GM23338 (cell line): ENCODE results near the gene DDT. TPM values are rescaled to one million over a fixed set of nuclear protein-coding genes. Genes with fewer than 3 reads are reported as not detected.
A peak's percentile ranks its signal among the peaks of the same experiment; 100 is the strongest.
"Not testable (repeated sequence)": the region's sequence is repeated elsewhere in the genome, so short reads cannot be mapped to it uniquely, and the experiment has no call there.

Experiments
- ATAC-seq: fragments of 200-7000 bp; cut with Tn5 transposase; 3 replicates; pipeline ENCODE4 v1.9.1; 2020
- DNase-seq: peaks from one replicate; pipeline ENCODE4 v3.0.0-alpha.2; 2015; ENCODE audit warnings: low spot score
- H2AFZ ChIP-seq: fragments of 200-600 bp; sonication (generic); 2 replicates; pipeline ENCODE4 v1.8.0; 2016; ENCODE audit warnings: antibody characterized with exemption, mild to moderate bottlenecking, moderate library complexity
- H3F3A ChIP-seq: fragments of 200-600 bp; sonication (generic); replicated peaks from 2 replicates; pipeline ENCODE4 v1.8.0; 2017; ENCODE audit warnings: antibody characterized with exemption, mixed run types, low read depth
- H3K27ac ChIP-seq: fragments of 200-600 bp; sonication (generic); 2 replicates; pipeline ENCODE4 v1.6.1; 2016; ENCODE audit warnings: low read depth
- H3K27me3 ChIP-seq: fragments of 200-600 bp; sonication (generic); 2 replicates; pipeline ENCODE4 v1.8.0; 2016; ENCODE audit warnings: mild to moderate bottlenecking, mixed run types, moderate library complexity; ENCODE audit not compliant: insufficient read depth
- H3K36me3 ChIP-seq: fragments of 200-600 bp; sonication (generic); 2 replicates; pipeline ENCODE4 v1.8.0; 2016; ENCODE audit warnings: mild to moderate bottlenecking; ENCODE audit not compliant: insufficient read depth
- H3K4me1 ChIP-seq: fragments of 200-600 bp; sonication (generic); 2 replicates; pipeline ENCODE4 v1.8.0; 2016; ENCODE audit warnings: mild to moderate bottlenecking, moderate library complexity; ENCODE audit not compliant: insufficient read depth
- H3K4me2 ChIP-seq: fragments of 200-600 bp; sonication (generic); 2 replicates; pipeline ENCODE4 v1.7.1; 2017; ENCODE audit warnings: mixed run types
- H3K4me3 ChIP-seq: fragments of 200-600 bp; sonication (generic); 2 replicates; pipeline ENCODE4 v1.6.1; 2016; ENCODE audit warnings: mixed run types
- H3K79me2 ChIP-seq: fragments of 200-600 bp; sonication (generic); replicated peaks from 2 replicates; pipeline ENCODE4 v1.8.0; 2017; ENCODE audit warnings: mild to moderate bottlenecking; ENCODE audit not compliant: insufficient read depth
- H3K9me2 ChIP-seq: fragments of 200-600 bp; sonication (generic); 2 replicates; pipeline ENCODE4 v1.8.0; 2017; ENCODE audit not compliant: insufficient read depth
- H4K20me1 ChIP-seq: fragments of 200-600 bp; sonication (generic); replicated peaks from 2 replicates; pipeline ENCODE4 v1.8.0; 2017; ENCODE audit warnings: mild to moderate bottlenecking; ENCODE audit not compliant: insufficient read depth
- H3K27ac Mint-ChIP-seq: 2 replicates; pipeline ENCODE4 v1.8.0; 2020; ENCODE audit warnings: inconsistent platforms, mild to moderate bottlenecking, moderate library complexity, mixed read lengths
- H3K27me3 Mint-ChIP-seq: 3 replicates; pipeline ENCODE4 v1.8.0; 2022; ENCODE audit warnings: low read depth, mild to moderate bottlenecking, moderate library complexity, mixed read lengths, inconsistent platforms; ENCODE audit not compliant: insufficient read depth, poor library complexity
- H3K36me3 Mint-ChIP-seq: 3 replicates; pipeline ENCODE4 v1.8.0; 2021; ENCODE audit warnings: low read depth, mild to moderate bottlenecking, inconsistent platforms, moderate library complexity, mixed read lengths
- H3K4me1 Mint-ChIP-seq: 3 replicates; pipeline ENCODE4 v1.8.0; 2020; ENCODE audit warnings: mild to moderate bottlenecking, inconsistent platforms, mixed read lengths
- H3K4me3 Mint-ChIP-seq: 3 replicates; pipeline ENCODE4 v1.8.0; 2021; ENCODE audit warnings: moderate library complexity, mild to moderate bottlenecking, inconsistent platforms, mixed read lengths
- H3K9me3 Mint-ChIP-seq: 3 replicates; pipeline ENCODE4 v1.8.0; 2020; ENCODE audit warnings: moderate library complexity, mild to moderate bottlenecking, inconsistent platforms, mixed read lengths
- EZH2 ChIP-seq: fragments of 200-600 bp; sonication (generic); IDR thresholded peaks from one replicate; pipeline ENCODE4 v1.8.0; 2017; ENCODE audit warnings: antibody characterized with exemption, mild to moderate bottlenecking, low read depth; ENCODE audit not compliant: unreplicated experiment
- ZNF462 ChIP-seq: fragments of 250-450 bp; sonication (Bioruptor Pico); IDR thresholded peaks from 2 replicates; pipeline ENCODE4 v1.5.0; 2020; ENCODE audit warnings: mild to moderate bottlenecking, moderate library complexity
- polyA plus RNA-seq: library from polyadenylated mRNA; unstranded; fragments of >200 nt; fragmentation: Nextera tagmentation; extraction: Ambion mirVana; gene quantifications from 2 replicates; pipeline ENCODE4 v1.2.1, GENCODE V29; 2016
- total RNA-seq: library from RNA; depleted of rRNA; stranded (reverse); fragments of >200 nt; shearing (Covaris generic); gene quantifications from 2 replicates; pipeline ENCODE4 v1.2.3, GENCODE V29; 2014
- TF ChIP-seq, protein P1 (sequence below), 2 experiments: fragments of 200-600 bp in 1 of 2; sonication (generic) in 1 of 2; conservative IDR thresholded peaks; 2 replicates each; pipeline versions ENCODE4 v1.5.1 to v1.6.1; 2016 to 2017; ENCODE audit warnings: antibody characterized with exemption in 2 of 2, low read depth in 2 of 2, mild to moderate bottlenecking in 2 of 2, moderate library complexity in 1 of 2

The DDT gene
- total and polyA plus RNA-seq, 2 experiments from 2014 or later = 150 to 232 TPM

DNA sequence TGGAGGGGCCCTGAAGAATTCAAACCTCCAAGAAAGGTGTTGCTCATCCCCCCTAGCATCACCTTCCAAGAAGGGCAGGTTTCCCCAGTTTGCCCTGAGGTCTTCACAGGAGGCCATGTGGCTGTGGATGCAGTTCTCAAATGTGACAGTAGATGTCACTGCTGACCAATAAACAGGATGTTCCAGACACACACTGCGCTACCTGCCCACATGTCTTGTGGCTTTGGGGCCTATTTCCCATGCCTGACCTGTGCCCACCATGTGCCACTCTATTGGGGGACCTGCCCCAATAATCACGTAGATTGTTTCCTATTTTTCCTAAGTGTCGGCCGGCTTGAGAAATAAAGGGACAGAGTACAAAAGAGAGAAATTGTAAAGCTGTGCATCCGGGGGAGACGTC lies 10.2 kb upstream of the DDT start:
- H3K79me2 ChIP-seq = no peaks in the 10 kb centered on the region
- no peak overlapping the region for H3K4me3 ChIP-seq
- peak overlapping the region; percentile 42; the same call in 2 of the 3 replicates for H3K4me3 Mint-ChIP-seq
- no peak overlapping the region for H3K4me2 ChIP-seq
- TF ChIP-seq ZNF462 (CRISPR knock-in tag) = no peak
- TF ChIP-seq EZH2 = no peak
- TF ChIP-seq, protein P1, sequence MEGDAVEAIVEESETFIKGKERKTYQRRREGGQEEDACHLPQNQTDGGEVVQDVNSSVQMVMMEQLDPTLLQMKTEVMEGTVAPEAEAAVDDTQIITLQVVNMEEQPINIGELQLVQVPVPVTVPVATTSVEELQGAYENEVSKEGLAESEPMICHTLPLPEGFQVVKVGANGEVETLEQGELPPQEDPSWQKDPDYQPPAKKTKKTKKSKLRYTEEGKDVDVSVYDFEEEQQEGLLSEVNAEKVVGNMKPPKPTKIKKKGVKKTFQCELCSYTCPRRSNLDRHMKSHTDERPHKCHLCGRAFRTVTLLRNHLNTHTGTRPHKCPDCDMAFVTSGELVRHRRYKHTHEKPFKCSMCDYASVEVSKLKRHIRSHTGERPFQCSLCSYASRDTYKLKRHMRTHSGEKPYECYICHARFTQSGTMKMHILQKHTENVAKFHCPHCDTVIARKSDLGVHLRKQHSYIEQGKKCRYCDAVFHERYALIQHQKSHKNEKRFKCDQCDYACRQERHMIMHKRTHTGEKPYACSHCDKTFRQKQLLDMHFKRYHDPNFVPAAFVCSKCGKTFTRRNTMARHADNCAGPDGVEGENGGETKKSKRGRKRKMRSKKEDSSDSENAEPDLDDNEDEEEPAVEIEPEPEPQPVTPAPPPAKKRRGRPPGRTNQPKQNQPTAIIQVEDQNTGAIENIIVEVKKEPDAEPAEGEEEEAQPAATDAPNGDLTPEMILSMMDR (conservative IDR thresholded peaks at IDR 0.05; ENCODE audit: low read depth in 2 of 2) = peak; percentile 26 to 70; a peak in 3 of 4 replicates
- no peaks in the 10 kb centered on the region for H3K9me2 ChIP-seq
- peak overlapping the region; percentile 92 for H3K27ac Mint-ChIP-seq
- H4K20me1 ChIP-seq = no peaks in the 10 kb centered on the region
- H2AFZ ChIP-seq = no peak overlapping the region
- H3K4me1 Mint-ChIP-seq = peaks cover 21% of the 10 kb centered on the region
- H3K27me3 ChIP-seq = no peaks in the 10 kb centered on the region
- DNase-seq = peak; percentile 21
- ATAC-seq = peak; percentile 58
- peaks cover 4% of the 10 kb centered on the region; the same call in 2 of the 3 replicates for H3K9me3 Mint-ChIP-seq
- H3K4me1 ChIP-seq = no peaks in the 10 kb centered on the region
- H3F3A ChIP-seq = no peaks in the 10 kb centered on the region
- no peak overlapping the region for H3K27ac ChIP-seq
- H3K36me3 ChIP-seq = no peaks in the 10 kb centered on the region
- peaks cover 8% of the 10 kb centered on the region for H3K27me3 Mint-ChIP-seq
- H3K36me3 Mint-ChIP-seq = peaks cover 4% of the 10 kb centered on the region; the same call in 2 of the 3 replicates

GRCh38 chr22:23980567-23980966 lies 6.3 kb upstream of the DDT start:
- not testable (repeated sequence) for H3K27me3 Mint-ChIP-seq, H3K4me3 ChIP-seq, H3K4me2 ChIP-seq, ATAC-seq, H3F3A ChIP-seq, H3K9me2 ChIP-seq, H3K27me3 ChIP-seq, H3K4me1 Mint-ChIP-seq, DNase-seq, H3K36me3 Mint-ChIP-seq, H3K36me3 ChIP-seq, H2AFZ ChIP-seq, H3K4me3 Mint-ChIP-seq, H3K27ac ChIP-seq, H3K9me3 Mint-ChIP-seq, H3K4me1 ChIP-seq, H3K27ac Mint-ChIP-seq, H4K20me1 ChIP-seq, H3K79me2 ChIP-seq

- not testable (repeated sequence) for H3F3A ChIP-seq, H3K9me3 Mint-ChIP-seq, H3K36me3 Mint-ChIP-seq, H3K9me2 ChIP-seq, H3K4me2 ChIP-seq, H2AFZ ChIP-seq, H3K4me3 ChIP-seq, H3K4me3 Mint-ChIP-seq, H3K27me3 Mint-ChIP-seq, H3K4me1 ChIP-seq, DNase-seq, H3K36me3 ChIP-seq, H3K27me3 ChIP-seq, H4K20me1 ChIP-seq, H3K27ac Mint-ChIP-seq, H3K79me2 ChIP-seq, H3K4me1 Mint-ChIP-seq, H3K27ac ChIP-seq
- peak; percentile 66 for ATAC-seq
Measured at GRCh38 chr22:23979557-23980240, 5.5 kb upstream of the DDT start, which contains the start of gene GSTT2. TSS of gene GSTT2 (plus strand) at chr22:23980134.

DNA sequence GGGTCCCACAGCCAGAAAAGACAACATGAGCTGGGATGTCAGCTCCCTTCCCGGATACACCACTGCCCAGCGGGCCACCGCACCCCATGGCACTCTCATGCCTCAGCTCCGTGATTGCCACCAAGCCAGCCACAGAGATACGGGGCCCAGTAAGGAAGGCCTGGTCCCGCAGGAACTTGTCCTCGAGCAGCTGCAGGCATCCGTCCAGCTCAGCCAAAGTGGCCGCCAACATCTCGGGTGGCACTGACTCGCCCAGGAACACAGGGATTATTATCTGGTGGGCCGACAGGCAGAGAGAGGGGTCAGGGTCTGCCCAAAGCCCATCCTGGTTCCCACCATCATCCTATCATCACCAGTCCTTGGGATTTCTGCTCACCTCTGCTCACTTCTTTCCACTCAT lies 3.1 kb upstream of the DDT start:
- not testable (repeated sequence) for H3K36me3 ChIP-seq, ATAC-seq, H3K79me2 ChIP-seq, H3K4me3 ChIP-seq, H3K4me1 Mint-ChIP-seq, H3K9me3 Mint-ChIP-seq, H3K4me3 Mint-ChIP-seq, H3K27ac Mint-ChIP-seq, H2AFZ ChIP-seq, H3K4me2 ChIP-seq, DNase-seq, H4K20me1 ChIP-seq, H3K27me3 ChIP-seq, H3K9me2 ChIP-seq, H3F3A ChIP-seq, H3K27me3 Mint-ChIP-seq, H3K4me1 ChIP-seq, H3K27ac ChIP-seq, H3K36me3 Mint-ChIP-seq
